NCI-H748 (cell line): ENCODE measurements around the gene ISLR.

ENCODE experiments used
- DNase-seq: peaks from one replicate; lab custom pipeline; 2025; ENCODE audit not compliant: unreplicated experiment; lab: John Stamatoyannopoulos, UW

ISLR gene

DNA sequence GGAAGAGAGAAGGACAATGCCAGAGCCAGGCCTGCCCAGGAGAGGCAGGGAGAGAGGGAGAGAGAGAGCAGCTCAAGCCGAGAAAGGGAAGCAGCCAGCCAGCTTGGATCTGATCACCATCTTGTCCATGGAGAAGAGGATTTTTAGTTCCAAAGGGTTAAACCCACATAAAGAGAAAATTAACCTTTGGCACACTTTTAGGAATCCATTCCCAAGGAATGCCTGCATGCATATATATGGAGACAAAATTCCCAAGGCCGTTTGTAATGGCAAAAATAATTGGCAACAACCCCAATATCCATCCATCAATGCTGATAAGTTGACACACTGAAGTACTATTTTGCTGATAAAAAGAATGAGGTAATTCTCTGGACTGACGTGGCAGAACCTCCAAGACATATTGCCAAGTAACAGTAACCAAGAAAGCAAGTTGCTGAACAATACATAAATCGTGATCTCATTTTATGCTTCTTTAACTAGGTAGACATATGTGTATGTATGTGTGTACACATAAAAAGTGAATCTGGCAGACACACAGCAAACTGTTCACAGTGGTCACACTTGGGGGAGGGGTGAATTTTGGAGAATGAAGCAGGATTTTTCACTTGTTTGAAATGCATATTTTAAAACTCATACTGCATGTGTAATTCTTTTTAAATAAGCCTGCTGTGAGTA is 36.6 kb downstream of the ISLR start:
- no peak for DNase-seq

DNA sequence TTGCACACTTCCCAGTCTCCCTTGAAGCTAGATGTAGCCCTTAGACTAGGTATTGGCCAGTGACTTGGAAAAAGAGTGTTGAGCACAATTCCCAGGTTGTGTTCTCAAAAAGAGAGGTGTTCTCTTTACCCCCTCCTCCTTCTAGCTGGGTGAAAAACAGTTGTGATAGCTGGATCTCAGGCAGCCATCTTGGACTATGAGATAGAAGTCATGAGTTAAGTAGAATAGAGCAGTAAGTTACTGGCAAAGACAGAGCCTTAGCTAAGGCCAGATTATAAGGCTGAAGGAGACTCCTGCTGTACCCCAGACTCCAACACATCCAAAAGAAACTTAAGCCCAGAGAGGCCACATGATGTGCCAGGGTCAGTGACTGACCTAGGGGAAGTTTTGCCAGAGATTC is 37.2 kb downstream of the ISLR start:
- DNase-seq = no peak

DNA sequence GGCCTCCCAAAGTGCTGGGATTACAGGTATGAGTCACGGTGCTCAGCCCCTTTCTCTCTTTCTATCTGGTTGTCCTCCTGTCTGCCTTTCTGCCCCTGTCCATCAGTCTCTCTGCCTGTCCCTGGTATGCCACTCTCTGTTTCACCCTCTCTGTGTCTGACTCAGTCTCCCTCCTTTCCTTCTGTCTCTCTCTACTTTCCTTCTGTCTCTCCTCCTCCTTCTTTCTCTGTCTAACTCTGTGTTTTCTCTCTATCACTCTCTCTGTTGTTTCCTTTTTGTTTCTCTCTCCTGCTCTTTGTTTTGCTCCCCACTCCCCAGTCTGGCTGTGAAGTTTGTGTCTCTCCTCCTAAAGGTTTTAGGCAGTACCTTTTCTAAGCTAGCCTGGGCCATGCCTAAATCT is 38.1 kb downstream of the ISLR start:
- DNase-seq = no peak

DNA sequence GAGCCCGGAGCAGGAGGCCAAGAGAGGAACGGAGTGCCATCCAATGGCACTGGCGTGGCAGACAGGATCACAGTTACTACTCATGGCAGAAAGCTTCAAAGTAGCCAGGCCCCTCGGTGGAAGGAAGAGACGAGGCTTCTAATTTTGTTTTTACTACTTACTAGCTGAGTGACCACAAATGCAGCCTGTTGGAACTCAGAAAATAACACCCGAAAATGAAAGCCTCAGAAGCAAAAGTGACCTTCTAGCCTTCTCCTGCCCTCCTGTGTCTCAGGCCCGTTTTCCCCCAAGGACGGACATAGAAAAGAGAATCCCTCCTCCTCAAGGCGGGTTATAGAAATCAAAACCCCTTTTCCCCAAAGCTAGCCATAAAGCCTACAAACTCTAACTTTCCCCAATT is 39.0 kb downstream of the ISLR start:
- DNase-seq = no peak

DNA sequence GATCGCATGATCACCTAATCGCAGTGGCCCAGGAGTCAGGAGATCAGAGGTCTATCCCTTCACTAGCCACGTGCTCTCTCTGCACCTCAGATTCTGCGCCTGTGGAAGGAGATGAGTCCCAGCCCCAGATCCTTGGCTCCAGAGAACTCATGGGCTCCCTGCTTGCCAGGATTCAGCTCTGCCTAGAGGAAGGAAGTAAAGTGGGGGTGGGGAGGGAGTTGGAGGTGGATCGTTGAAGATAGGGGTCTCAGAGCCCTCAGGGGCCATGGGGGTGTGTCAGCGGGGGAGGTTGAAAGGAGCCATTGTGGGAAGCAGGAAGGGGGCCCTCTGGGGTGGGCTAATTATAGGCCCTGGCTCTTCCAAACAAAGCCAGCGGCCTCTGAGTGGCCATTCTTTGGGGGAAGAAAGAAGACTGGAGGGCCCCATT is 40.4 kb downstream of the ISLR start:
- DNase-seq = peak; percentile 10

DNA sequence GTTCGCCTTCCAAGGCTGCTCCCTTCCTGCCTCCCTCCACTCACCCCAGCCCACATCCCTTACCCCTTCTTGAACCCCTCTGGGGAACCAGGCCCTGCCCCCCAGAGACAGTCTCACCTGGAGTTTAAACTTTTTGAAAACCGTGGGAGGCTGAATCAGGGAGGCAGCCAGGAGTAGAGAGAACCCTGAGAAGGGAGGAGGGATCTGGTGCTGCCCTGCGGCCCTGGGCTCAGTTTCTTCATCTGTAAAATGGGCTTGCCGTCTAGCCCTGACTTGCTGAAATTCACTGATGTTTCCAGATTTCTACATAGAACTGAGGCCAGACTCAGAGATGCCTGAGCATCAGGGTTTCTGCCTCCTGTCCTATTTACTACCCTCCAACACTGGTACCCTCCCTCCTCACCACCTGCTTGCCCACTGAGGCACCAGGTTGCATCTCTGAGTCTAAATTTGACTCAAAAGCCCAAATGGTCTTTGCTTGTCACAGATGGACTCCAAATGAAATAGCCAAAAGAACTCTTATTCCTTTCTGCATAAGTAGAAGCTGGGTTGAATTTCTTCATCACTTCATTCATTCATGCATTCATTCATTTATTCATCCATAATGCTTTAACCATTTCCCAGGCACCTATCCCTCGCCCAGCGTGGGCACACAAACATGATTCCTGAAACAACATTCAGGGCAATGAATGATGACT is 41.0 kb downstream of the ISLR start:
- DNase-seq = no peak

DNA sequence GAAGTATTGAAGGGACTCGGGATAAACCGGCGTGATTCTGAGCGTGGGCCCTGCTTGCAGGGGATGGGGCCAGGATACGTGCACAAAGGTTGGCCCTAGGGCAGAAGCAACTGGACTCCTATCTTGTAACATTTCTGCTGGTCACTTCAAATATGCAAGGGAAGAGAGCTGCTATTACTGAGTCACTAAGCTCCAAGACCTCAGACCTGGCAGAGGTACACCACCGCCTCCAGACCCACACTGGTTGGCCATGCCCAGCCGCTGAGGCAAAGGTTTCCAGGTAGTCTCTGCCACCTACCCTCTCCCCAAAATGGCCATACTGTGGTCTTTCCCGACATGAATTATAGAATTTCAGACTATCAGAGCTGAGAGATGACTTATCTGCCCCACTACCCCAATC is 42.4 kb downstream of the ISLR start:
- DNase-seq = no peak

DNA sequence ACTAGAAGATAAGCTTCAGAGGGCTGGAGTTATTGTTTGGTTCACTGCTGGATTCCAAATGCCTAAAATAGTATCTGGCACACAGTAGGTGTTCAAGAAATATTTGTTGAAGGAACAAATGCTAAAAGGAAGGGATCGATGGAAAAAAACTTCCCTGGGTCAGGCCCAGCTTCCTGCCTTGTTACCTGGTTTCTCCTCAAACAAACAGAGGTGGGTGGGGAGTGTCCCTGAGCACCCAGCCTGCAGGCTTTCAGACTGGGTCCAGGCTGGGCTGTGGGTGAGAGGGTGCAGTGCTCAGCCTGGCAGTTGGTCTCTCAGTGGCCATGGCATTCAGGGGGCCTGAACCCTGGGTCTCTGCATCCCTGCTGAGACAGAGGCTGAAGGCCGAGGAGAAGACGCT is 43.4 kb downstream of the ISLR start:
- DNase-seq = no peak

DNA sequence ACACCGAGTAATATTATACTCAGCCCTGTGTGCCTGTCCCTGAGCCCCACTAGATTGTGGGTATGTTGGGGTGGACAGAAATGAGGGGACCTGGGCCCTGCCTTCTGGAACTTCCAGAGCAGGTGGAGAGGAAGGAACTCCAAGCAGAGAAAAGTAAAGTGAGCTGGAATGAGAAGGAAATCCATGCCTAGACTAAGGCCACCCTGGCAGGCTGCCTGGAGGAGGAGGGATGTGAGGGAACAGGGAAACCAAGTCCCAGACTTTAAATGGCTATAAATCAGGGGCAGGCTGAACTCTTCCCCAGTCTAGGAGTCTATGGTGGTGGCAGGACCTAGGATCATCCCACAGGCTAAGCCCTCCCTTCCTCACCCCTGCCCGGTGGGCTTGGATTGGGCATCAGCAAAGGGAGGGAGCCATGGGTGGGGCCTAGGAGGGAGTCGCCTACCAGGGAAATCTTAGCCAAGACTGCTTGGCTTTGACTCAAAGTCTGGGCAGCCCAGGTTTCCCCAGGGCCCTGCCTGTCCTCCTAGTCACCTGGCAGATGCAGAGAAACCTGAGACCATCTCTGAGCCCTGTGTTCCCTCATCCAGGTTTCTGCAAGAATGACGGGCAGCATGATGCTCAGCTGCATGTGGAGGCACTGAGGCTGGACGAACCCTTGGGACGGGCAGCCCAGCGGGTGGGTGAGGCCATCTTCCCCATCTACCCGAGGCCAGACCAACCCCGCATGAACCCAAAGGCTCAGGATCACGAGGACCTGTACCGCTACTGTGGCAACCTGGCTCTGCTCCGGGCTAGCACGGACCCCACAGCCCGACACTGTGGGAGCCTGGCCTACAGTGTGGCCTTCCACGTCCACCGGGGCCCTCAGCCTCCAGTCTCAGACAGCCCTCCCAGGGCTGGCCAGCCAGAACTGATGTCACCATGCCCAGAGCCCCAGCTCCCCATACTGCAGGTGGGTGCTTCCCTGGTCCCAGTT is 44.7 kb downstream of the ISLR start:
- no peak for DNase-seq

DNA sequence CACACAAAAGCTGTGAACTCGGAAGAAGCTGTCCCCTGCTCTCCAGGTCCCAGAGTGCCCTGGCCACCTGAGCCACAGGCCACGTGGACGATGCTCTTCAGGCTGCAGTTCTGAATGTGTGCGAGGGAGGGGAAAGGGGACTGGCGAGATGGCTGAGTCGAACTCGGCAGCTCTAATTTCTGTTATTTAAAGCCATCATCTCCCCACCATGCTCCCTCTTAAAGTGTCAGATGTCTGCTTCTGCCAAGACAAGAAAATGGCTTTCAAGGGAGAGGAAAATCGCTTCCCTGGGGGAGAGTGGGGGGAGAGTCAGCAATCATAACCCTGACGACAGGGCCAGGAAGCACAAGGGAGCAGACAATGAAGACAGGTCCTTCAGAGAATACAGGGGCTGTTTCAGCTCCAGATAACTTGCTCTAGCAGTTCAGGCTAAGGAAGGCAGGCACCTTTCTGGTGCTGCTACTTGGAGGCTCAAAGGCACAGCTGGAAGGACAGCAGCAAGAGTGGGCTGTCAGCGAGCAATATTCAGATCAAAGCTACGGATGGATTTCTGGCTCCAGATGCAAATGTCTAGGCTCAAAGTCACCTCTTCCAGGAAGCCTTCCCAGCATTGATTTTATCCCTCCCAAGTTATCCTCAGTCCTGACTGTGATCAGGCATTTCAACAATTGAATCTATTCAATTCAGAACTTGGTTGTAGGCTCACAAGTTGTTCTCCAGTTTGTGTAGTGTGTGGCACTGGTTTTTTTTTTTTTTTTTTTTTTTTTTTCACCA is 47.2 kb downstream of the ISLR start:
- DNase-seq = no peak

DNA sequence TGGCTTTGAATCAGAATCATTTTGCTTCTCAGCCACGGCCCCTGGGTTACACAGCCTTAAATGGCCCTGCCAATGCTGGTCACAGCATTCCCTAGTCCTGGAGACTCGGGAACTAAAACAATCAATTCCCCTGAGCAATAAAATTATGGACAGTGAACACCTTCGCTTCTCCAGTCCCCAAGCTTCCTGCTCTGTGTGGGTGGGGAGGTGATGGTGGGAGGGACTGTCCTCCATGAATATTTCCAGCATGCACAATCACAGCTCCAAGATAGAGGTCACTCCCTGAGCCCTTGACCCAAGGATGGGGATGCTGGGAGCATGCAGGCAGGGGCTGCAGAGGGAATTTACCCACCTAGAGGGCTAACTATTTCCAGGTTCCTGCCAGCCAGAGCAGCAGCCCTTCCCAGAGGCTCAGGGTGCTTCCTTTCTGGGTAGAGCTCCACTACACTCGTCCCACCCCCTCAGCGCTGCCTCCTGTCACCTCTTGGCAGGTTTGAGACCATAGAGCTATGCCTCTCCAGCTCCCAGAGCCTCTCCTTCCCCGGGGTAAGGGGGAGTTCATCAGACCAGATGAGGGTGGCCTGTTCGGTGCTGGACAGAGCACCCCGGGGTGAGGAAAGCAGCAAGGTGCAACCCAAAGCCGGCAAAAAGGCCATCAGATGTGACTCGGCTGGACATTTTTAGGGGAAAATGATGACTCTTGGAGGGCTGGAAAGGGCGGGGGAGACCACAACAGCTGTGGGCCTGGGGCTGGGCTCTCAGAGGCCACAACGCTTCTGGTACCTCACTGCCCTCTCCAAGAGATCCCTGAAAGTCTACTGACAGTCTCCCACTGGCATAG is 48.1 kb downstream of the ISLR start:
- no peak for DNase-seq

DNA sequence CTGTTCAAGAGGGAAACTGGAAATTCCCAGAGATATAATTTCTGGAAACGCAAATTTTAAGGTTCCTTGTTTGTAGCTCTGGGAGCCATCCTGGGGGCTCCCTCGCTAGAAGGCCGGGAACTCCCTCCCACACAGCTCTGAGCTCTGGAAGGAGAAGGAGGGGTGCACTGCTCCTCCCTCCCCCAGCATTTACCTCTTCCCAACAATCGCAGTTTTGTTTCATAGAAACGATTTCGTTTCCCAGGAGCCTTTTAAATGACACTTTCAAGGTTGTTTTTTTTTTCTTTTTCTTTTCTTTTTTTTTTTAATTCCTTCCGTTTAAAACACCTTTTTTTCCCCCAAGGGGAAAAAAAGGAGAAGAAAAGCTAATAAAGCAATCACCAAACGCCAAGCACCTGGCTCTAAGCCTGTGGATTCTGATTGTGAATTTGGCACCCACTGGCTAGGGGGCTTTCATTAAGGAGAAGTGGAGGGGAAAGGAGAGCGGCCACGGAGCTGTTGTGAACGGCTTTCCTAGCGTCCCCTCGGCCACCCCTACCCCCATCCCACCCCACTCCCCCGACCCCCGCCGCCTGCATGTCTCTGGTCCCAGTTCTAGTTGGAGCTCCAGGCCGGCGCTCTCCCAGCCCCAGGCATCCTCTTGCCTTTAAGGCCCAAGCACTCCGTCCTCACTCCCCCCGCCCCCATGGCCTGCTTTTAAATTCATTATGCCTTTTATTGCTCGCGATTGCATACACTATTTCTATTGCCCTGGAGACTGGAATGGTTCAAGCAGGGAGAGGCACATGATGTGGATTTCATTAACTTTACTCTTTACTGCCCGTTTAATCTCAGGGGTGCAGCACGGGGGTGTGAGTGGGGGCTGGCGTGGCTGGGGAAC is 49.0 kb downstream of the ISLR start:
- DNase-seq = no peak

DNA sequence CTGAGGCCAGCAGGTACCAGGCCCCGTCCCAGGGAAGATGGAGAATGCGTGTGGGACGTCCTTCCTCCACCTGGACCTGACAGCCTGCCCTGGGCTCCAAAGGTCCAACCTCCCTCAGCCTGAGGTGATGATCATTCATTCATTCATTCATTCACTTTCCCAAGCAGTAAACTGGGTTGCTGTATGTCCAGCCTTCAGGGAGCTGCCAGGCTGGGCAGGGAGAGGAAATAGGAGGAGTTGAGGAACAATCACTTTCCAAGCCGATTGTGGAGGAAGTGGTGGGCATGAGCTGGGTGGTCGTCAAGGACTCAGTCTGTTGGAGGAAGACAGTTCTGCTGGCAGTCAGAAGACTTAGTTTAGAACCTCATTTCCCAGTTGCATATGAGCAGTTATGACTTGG is 52.4 kb downstream of the ISLR start:
- DNase-seq = no peak
